GM03348 (cell line): ENCODE results near the gene CABYR.

ENCODE experiments used
- DNase-seq: peaks from one replicate; pipeline ENCODE4 v3.0.0; 2012; ENCODE audit warnings: low spot score

The CABYR gene

GRCh38 chr18:24189664-24190346 is 50.9 kb downstream of the CABYR start:
- DNase-seq = no peak

DNA sequence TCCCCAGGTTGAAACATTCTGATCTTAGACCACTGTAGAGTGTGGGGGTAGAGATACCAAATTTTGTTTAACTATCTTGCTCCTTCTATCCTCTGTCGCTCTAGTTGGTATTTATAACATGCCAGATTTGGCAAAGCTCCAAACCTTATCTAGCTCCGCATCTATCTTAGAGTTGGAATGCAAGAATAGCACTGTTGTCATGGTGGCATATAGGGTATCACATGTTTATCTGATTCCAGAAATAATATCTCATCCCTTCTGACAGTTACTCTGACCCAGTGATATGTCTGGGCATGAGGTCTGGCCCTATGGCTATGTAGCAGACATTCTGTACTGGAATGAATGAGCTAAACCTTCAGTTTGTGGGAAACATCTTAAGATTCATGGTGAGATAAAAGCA is 51.7 kb downstream of the CABYR start:
- no peak for DNase-seq

DNA sequence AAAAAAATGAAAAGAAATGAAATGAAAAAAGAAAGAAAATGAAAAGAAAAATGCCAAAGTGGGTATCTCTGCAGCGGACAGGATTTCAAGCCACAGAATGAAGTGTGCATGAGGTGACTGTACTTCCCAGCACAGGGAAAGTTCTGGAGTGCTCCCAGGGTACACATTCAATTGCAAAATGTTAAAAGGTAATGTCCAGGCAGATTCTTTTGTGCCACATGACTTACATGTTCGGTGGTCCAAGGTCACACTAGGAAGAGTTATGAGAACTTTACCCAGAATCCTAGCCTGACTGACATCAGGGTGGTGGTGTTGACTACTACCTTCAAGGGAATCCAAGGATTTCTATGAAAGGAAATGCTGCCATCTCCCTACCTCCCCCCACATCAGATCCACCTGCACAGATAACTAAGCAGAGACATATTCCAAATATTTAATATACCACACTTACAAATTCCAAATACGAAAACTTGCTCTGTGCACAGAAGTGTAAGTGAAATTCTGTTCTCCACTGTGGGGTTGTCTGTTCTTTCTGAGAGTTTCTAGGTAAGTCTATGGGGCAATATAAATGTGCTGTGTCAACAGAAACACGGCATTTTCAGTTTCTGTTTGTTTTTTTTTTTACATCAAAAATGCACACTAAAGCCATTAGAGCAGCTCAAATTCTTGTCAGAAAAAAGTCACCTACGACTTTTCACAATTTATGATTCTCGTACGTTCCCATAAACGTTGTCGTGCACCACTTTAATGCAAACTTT is 56.6 kb downstream of the CABYR start:
- DNase-seq = no peak

DNA sequence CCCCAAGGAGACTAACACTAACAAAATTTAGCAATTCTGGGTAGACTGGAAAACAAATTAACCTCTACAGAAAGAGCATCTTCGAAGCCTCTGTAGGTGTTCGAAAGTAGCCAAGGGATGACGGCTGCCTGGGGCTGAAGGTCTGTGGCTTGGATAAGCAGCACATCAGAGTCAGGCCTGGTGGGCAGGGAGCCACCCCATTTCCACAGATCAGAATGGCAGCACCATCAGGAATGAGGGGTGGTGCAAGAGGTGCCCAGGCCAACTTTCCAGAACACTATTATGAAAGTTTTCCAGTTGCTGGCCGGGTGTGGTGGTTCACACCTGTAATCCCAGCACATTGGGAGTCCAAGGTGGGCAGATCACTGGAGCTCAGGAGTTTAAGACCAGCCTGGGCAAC is 57.9 kb downstream of the CABYR start:
- DNase-seq = no peak

GRCh38 chr18:24197412-24197811 is 58.5 kb downstream of the CABYR start:
- peak; percentile 17 for DNase-seq

- DNase-seq = no peak
These were observed 59.6 kb downstream of the CABYR start for GRCh38 chr18:24198461-24198860.

DNA sequence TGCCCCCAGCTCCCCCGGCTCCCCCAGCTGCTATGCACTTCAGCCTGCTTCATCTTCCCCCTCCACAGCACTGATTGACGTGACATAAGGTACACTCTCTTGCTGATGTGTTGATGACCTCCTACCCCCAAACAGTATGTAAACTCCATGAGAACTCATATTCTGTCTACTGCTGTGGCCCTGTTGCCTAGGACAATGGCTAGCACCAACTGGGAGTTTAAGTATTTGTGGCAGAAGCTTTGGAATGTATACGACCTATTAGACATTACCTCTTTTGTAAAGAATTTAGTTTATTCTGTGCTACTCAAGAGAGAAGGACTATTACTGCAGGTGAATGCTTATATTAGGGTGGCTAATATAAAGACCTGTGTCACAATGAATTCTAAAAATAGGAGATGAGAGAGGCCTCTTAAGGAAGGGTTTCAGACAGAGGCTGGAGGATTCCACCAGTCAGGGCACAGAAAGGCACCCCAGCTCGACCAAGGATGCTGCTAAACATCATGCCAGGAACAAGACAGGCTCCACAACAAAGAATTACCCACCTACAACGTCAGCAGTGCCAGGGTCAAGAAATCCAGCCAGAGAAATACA is 60.6 kb downstream of the CABYR start:
- no peak for DNase-seq

- DNase-seq = no peak
These were observed 61.8 kb downstream of the CABYR start for GRCh38 chr18:24200494-24201290.

- no peak for DNase-seq
These were observed 63.1 kb downstream of the CABYR start for GRCh38 chr18:24201699-24202687.

GRCh38 chr18:24204904-24205303 is 66.0 kb downstream of the CABYR start:
- DNase-seq = no peak

DNA sequence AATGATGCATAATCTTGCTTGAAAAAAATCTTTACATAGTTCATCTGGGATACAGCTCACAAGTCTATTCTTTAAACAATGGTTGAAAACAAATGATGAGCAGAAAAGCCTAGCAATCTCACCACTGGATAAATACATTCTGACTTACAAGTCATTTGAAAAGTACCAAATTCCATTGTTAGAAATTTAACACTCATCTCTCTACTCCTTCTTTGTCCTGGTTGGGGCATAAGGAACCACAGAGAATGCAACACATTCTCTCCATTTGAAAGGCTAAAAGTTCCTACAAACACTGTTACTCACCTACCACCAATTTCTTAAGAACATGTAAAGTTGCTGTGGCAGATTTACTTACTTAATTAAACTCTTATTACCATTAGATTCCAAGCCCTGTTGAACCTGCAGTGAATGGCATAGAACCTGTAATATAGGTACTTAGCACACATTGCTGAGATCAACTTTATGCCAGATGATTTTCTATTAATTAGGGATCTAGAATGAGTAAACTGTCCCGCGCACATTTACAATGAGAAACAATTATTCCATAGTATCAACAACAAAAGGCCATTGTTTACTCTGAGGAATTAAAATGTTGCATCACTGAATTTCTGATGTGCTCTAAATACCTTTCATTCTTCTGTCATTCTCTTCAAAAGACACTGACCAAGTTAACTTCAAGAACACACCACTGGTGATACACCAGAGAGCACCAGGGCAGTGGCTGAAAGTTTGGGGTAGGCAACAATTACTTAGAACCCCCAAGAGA is 69.6 kb downstream of the CABYR start:
- peak; percentile 13 for DNase-seq

DNA sequence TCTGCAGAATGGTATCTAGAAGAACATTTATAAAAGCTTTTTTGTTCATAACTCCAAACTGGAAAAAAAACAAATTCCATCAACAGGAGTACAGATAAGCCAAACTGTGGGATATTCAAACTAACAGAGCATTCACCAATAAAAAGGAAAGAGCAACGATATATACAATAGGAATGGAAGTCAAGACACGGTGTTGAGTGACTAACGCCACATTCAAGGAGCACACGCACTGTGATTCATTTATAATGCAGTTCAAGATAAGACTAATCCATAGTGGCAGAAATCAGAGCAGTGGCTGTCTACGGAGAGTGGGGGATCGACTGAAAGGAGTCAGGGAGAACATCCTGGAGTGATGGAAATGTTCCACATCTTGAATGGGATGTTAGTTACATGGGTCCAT is 70.7 kb downstream of the CABYR start:
- no peak for DNase-seq
